DND-41 (cell line): ENCODE data around the gene SYNRG.

ENCODE experiments used
- ATAC-seq: fragments of 200-7000 bp; cut with Tn5 transposase; 3 replicates; pipeline ENCODE4 v1.9.1; 2021; ENCODE audit warnings: low read depth; ENCODE audit not compliant: insufficient read depth
- DNase-seq: peaks from one replicate; pipeline ENCODE4 v3.0.0-alpha.2; 2020
- H2AFZ ChIP-seq: 2 replicates; pipeline ENCODE4 v1.6.0; 2012; ENCODE audit warnings: low read depth, low read length
- H3K27ac ChIP-seq: 2 replicates; pipeline ENCODE4 v1.5.1; 2012; ENCODE audit warnings: low read length, inconsistent platforms
- H3K27me3 ChIP-seq: fragments of 200-600 bp; sonication (generic); 2 replicates; pipeline ENCODE4 v1.6.0; 2012; ENCODE audit warnings: low read length, mild to moderate bottlenecking, inconsistent platforms; ENCODE audit not compliant: insufficient read depth, poor library complexity
- H3K36me3 ChIP-seq: 2 replicates; pipeline ENCODE4 v1.5.1; 2012; ENCODE audit warnings: low read length, inconsistent platforms; ENCODE audit not compliant: insufficient read depth
- H3K4me1 ChIP-seq: 2 replicates; pipeline ENCODE4 v1.5.1; 2012; ENCODE audit warnings: mild to moderate bottlenecking, low read length; ENCODE audit not compliant: insufficient read depth
- H3K4me2 ChIP-seq: 2 replicates; pipeline ENCODE4 v1.6.0; 2012; ENCODE audit warnings: mild to moderate bottlenecking, moderate library complexity, low read length, inconsistent platforms; ENCODE audit not compliant: insufficient read depth
- H3K4me3 ChIP-seq, 2 experiments: fragments of 200-600 bp in 1 of 2; shearing (Covaris generic) in 1 of 2; 2 replicates each; pipeline ENCODE4 v1.5.1; 2012 to 2016; ENCODE audit warnings: inconsistent platforms in 2 of 2, low read length in 2 of 2, mild to moderate bottlenecking in 2 of 2, low read depth in 1 of 2, moderate library complexity in 1 of 2
- H3K79me2 ChIP-seq: 2 replicates; pipeline ENCODE4 v1.6.0; 2012; ENCODE audit warnings: low read length, inconsistent platforms; ENCODE audit not compliant: insufficient read depth
- H3K9ac ChIP-seq: 2 replicates; pipeline ENCODE4 v1.6.0; 2012; ENCODE audit warnings: low read depth, mild to moderate bottlenecking, inconsistent platforms, low read length, moderate library complexity
- H3K9me3 ChIP-seq: 2 replicates; pipeline ENCODE4 v1.5.1; 2012; ENCODE audit warnings: low read length, moderate library complexity, mild to moderate bottlenecking, inconsistent platforms; ENCODE audit not compliant: insufficient read depth, severe bottlenecking
- H4K20me1 ChIP-seq: 2 replicates; pipeline ENCODE4 v1.6.0; 2012; ENCODE audit warnings: low read length; ENCODE audit not compliant: insufficient read depth
- EZH2 ChIP-seq: IDR thresholded peaks from 3 replicates; pipeline ENCODE4 v1.6.1; 2012; ENCODE audit warnings: borderline replicate concordance, low read depth, mild to moderate bottlenecking, moderate library complexity, low read length, inconsistent platforms; ENCODE audit not compliant: severe bottlenecking
- TF ChIP-seq, protein P1 (sequence below): IDR thresholded peaks from 2 replicates; pipeline ENCODE4 v1.5.1; 2012; ENCODE audit warnings: borderline replicate concordance, low read length, moderate library complexity, mild to moderate bottlenecking; ENCODE audit not compliant: poor library complexity, severe bottlenecking; ENCODE audit errors: extremely low read depth

Gene SYNRG

DNA sequence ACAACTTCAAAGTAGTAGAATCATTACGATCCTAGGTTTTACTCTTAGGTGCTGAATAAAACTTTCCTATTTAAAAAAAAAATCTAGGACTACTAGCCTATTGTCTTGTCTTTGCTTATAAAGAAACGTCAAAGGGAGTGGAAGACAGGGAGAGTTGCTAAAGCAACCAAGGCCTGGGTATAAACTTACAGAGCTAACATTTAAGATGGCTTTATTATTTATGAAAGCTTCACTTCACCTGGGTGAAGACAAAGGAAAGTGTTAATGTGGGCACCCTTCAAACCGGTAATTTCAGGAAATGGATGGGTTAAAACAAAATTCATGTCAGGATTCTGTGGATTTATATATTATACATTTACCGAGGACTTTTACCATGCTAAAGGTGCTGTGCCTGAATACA, 117.1 kb downstream of the SYNRG start:
- 0 out of 2 replicates have a peak overlapping the region, but pooled peaks have one; percentile 97 for H3K4me2 ChIP-seq
- H3K4me3 ChIP-seq, result no peak overlapping the region
- DNase-seq (no peak), ATAC-seq (no peak)
- H3K27ac ChIP-seq, result no peak overlapping the region
- peaks cover 9% of the 10 kb centered on the region for H3K27me3 ChIP-seq
- no peak overlapping the region for H3K9ac ChIP-seq
- no peak for TF ChIP-seq EZH2
- TF ChIP-seq, protein P1, sequence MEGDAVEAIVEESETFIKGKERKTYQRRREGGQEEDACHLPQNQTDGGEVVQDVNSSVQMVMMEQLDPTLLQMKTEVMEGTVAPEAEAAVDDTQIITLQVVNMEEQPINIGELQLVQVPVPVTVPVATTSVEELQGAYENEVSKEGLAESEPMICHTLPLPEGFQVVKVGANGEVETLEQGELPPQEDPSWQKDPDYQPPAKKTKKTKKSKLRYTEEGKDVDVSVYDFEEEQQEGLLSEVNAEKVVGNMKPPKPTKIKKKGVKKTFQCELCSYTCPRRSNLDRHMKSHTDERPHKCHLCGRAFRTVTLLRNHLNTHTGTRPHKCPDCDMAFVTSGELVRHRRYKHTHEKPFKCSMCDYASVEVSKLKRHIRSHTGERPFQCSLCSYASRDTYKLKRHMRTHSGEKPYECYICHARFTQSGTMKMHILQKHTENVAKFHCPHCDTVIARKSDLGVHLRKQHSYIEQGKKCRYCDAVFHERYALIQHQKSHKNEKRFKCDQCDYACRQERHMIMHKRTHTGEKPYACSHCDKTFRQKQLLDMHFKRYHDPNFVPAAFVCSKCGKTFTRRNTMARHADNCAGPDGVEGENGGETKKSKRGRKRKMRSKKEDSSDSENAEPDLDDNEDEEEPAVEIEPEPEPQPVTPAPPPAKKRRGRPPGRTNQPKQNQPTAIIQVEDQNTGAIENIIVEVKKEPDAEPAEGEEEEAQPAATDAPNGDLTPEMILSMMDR, result no peak
- no peak overlapping the region for H2AFZ ChIP-seq
- peaks cover 36% of the 10 kb centered on the region for H3K79me2 ChIP-seq
- peaks cover 33% of the 10 kb centered on the region for H3K4me1 ChIP-seq
- peaks cover 25% of the 10 kb centered on the region; the same call in 1 of the 2 replicates for H4K20me1 ChIP-seq
- H3K9me3 ChIP-seq, result no peaks in the 10 kb centered on the region
- no peaks in the 10 kb centered on the region for H3K36me3 ChIP-seq

DNA sequence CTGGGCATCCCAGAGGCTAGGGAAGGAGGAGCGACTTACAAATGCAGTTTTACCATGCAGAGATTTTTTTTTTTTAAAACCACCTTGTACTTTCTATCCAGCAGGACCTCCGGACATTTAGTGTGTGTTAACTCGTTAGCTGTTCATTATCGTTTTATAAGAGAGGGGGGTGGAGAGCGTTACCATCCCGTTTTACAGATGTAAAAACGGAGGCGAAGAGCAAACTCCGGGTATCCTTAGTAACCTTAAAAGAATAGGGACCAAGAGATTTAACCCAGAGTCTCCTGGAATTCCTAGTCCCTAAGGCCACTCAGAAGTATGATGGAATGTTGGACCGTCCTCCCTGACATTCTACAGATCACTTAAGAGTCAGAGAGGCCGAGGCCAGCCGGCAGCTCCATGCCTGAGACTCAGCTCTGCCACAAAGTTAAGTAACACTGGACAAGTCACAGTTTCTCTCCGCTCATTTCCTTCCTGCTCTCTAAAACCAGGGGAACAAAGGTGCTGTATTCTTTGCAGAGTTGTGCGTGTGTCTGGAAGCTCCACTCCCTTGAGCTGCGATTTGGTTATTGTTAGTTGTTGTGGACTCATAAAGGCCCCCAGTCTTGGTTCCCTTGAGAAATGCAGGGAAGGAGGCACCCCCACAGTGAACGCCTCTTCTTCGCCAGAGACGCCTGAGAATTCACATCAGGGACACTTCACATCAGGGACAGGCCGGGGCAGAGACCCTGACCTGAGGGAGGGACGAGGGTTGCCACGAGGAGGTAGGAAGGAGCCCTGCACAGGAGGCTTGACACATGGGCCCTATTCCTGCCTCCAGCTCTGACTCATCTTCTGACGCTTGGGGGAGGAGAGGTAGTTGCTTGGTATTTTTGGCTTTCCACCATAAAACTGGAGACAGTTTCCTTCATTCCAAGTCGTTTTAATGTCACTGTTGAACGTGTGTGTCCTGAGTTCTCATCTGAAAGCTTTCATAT, 118.3 kb downstream of the SYNRG start:
- Histone ChIP-seq H4K20me1 (peaks cover 25% of the 10 kb centered on the region; the same call in 1 of the 2 replicates), H2AFZ (peak overlapping the region; percentile 78), H3K27ac (no peak overlapping the region; the same call in 1 of the 2 replicates)

DNA sequence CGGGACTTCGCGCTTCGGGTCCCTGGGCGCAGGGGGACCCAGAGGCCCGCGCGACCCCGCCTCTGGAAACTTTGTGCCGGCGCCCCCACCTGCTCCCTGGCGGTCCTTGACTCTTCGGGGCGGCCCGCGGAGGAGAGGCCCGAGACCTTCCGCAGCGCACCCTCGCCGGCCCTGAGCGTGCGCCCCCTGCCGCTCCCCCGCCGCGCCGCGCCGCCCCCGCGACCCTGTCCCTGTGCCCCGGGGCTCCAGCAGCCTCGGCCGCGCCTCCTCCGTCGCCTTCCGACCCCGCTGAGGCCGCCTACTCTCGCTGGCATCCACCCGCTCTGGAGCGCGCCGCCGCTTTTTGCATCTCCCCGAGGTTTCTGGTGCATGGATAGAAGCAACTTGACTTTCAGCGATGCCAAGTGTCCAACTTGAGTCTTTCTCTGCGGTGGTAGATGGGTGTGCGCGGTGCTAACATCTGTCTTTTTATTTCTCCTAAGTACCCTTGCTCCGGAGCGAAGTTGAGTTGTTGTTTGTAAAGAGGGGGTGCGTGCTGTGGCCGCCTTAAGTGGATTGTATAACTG, 119.1 kb downstream of the SYNRG start:
- TF ChIP-seq, protein P1, result peak; percentile 53
- TF ChIP-seq EZH2, result no peak
- Histone ChIP-seq H3K9ac (peak overlapping the region; percentile 54), H3K4me2 (peak overlapping the region; percentile 97), H3K27me3 (peaks cover 9% of the 10 kb centered on the region), H3K27ac (no peak overlapping the region; the same call in 1 of the 2 replicates), H3K4me1 (peaks cover 33% of the 10 kb centered on the region), H3K4me3 (peak overlapping the region; percentile 41 to 92), H2AFZ (peak overlapping the region; percentile 78), H4K20me1 (peaks cover 21% of the 10 kb centered on the region; the same call in 1 of the 2 replicates), H3K79me2 (peaks cover 30% of the 10 kb centered on the region), H3K36me3 (no peaks in the 10 kb centered on the region), H3K9me3 (no peaks in the 10 kb centered on the region)
- ATAC-seq (peak; percentile 85), DNase-seq (peak; percentile 81)

More for the DNA sequence above, 118.3 kb downstream of the SYNRG start:
- peak overlapping the region; percentile 41 to 92 for H3K4me3 ChIP-seq
- DNase-seq, result no peak
- TF ChIP-seq, protein P1, result no peak
- no peak for TF ChIP-seq EZH2
- no peak for ATAC-seq
- H3K79me2 ChIP-seq, result peaks cover 33% of the 10 kb centered on the region
- no peaks in the 10 kb centered on the region for H3K36me3 ChIP-seq
- peaks cover 33% of the 10 kb centered on the region for H3K4me1 ChIP-seq
- peak overlapping the region; percentile 97 for H3K4me2 ChIP-seq
- no peaks in the 10 kb centered on the region for H3K9me3 ChIP-seq
- H3K27me3 ChIP-seq, result peaks cover 9% of the 10 kb centered on the region
- peak overlapping the region; percentile 54 for H3K9ac ChIP-seq
